Stimulated activated CD4-positive, alpha-beta T cell treated with anti-CD3 and anti-CD28 coated beads, Interleukin-1b, Interleukin-23, amount 100 ng/mL, for 4 hours (primary cell): ENCODE measurements around the gene VCX3A.
"Not testable (repeated sequence)": the region's sequence is repeated elsewhere in the genome, so short reads cannot be mapped to it uniquely, and the experiment has no call there.

ENCODE experiments used
- DNase-seq, 2 donors: peaks; one replicate each; pipeline ENCODE4 v3.0.0-alpha.2; 2020; ENCODE audit warnings: low read depth in 2 of 2

VCX3A gene

GRCh38 chrX:6535018-6535417, at the start of gene VCX3A:
Gene VCX3A, minus strand, starts transcription at chrX:6535118. Its CDS starts 621 bp downstream, at chrX:6534497.
- not testable (repeated sequence) for DNase-seq

- DNase-seq: no peak
These were observed 39.8 kb upstream of the VCX3A start for GRCh38 chrX:6574762-6575161.

- DNase-seq: no peak
These were observed 33.1 kb upstream of the VCX3A start for GRCh38 chrX:6568031-6568430.

- no peak for DNase-seq
These were observed 24.1 kb upstream of the VCX3A start for GRCh38 chrX:6558979-6559378.

- DNase-seq: no peak
These were observed 22.8 kb upstream of the VCX3A start for GRCh38 chrX:6557690-6558089.

- DNase-seq: no peak
These were observed 16.1 kb upstream of the VCX3A start for GRCh38 chrX:6550999-6551398.

GRCh38 chrX:6545712-6546111, 10.8 kb upstream of the VCX3A start:
- DNase-seq: no peak

GRCh38 chrX:6526564-6527136, 8.3 kb downstream of the VCX3A start:
- DNase-seq: no peak

- no peak for DNase-seq
These were observed 17.5 kb downstream of the VCX3A start for GRCh38 chrX:6517376-6517775.

- no peak for DNase-seq
These were observed 28.5 kb downstream of the VCX3A start for GRCh38 chrX:6506444-6506843.

- no peak for DNase-seq
These were observed 29.0 kb downstream of the VCX3A start for GRCh38 chrX:6505960-6506359.

GRCh38 chrX:6500719-6501118, 34.2 kb downstream of the VCX3A start:
- no peak for DNase-seq

GRCh38 chrX:6498324-6498723, 36.6 kb downstream of the VCX3A start:
- no peak for DNase-seq
